ENCODE data around the gene PCGF3.
A peak's percentile ranks its signal among the peaks of the same experiment; 100 is the strongest.

The PCGF3 gene

DNA sequence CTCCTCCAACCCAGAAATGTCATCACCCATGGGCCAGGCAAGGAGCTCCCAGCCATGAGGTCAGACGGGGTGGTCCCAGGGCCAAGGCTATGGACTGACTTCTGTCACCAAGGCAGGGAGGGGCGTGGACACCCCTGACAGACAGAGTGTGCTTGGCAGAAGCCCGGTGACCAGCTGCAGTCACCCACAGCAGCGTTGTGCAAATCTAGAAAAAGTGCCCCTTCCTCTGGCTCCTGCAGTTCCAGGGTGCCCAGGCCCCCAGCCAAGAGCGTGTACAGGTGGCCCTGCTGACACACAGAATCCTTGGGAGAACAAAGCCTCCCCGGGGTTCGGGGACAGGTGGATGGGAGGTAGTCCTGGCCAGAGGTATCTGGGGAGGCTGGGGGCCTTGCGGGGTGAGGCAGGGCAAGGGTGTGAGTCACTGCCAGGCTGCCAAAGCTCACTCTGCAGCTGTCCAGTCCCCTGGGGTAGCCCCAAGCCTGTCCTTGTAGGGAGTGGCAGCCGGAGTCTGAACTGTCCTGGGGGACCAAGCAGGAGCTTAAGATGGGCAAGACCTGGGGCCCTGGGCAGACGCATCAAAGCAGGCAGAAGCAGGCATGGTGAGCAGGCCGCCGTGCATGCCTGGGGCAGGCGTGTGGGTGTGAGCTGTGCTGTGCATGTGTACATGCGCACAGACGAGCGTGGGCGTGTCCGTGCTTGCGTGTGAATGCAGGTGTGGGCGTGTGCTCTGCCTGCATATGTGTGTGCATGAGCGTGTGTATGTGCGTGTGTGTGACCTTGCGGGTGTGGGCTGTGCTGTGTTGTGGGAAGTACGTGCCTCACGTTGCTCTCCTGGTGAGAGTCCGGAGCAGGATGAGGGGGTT, 28.0 kb upstream of the PCGF3 start (continued):
- TF ChIP-seq ZNF138 (tag by site-specific recombination; IDR thresholded peaks at IDR 0.05; ENCODE audit: borderline replicate concordance) (no peak), ZSCAN30 (tag by site-specific recombination; IDR thresholded peaks at IDR 0.05) (no peak), GLIS1 (tag by site-specific recombination; IDR thresholded peaks at IDR 0.05) (peak; percentile 74), ZNF239 (tag by site-specific recombination; IDR thresholded peaks at IDR 0.05) (no peak), ZNF830 (tag by site-specific recombination; IDR thresholded peaks at IDR 0.05; ENCODE audit: low read depth) (no peak), FEZF1 (tag by site-specific recombination; IDR thresholded peaks at IDR 0.05) (no peak), KLF9 (tag by site-specific recombination; IDR thresholded peaks at IDR 0.05; ENCODE audit: low read depth) (peak; percentile 26; the same call in 1 of the 2 replicates), ZIC2 (tag by site-specific recombination; IDR thresholded peaks at IDR 0.05) (peak; percentile 41; the same call in 1 of the 2 replicates), ZNF302 (tag by site-specific recombination; IDR thresholded peaks at IDR 0.05; ENCODE audit: low read depth) (no peak), ZFHX2 (tag by site-specific recombination; conservative IDR thresholded peaks at IDR 0.05) (peak; percentile 96)
- TF ChIP-seq, protein P1, sequence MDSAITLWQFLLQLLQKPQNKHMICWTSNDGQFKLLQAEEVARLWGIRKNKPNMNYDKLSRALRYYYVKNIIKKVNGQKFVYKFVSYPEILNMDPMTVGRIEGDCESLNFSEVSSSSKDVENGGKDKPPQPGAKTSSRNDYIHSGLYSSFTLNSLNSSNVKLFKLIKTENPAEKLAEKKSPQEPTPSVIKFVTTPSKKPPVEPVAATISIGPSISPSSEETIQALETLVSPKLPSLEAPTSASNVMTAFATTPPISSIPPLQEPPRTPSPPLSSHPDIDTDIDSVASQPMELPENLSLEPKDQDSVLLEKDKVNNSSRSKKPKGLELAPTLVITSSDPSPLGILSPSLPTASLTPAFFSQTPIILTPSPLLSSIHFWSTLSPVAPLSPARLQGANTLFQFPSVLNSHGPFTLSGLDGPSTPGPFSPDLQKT (IDR thresholded peaks at IDR 0.05; ENCODE audit: borderline replicate concordance, low read depth, low read length): no peak
- TF ChIP-seq, protein P2, sequence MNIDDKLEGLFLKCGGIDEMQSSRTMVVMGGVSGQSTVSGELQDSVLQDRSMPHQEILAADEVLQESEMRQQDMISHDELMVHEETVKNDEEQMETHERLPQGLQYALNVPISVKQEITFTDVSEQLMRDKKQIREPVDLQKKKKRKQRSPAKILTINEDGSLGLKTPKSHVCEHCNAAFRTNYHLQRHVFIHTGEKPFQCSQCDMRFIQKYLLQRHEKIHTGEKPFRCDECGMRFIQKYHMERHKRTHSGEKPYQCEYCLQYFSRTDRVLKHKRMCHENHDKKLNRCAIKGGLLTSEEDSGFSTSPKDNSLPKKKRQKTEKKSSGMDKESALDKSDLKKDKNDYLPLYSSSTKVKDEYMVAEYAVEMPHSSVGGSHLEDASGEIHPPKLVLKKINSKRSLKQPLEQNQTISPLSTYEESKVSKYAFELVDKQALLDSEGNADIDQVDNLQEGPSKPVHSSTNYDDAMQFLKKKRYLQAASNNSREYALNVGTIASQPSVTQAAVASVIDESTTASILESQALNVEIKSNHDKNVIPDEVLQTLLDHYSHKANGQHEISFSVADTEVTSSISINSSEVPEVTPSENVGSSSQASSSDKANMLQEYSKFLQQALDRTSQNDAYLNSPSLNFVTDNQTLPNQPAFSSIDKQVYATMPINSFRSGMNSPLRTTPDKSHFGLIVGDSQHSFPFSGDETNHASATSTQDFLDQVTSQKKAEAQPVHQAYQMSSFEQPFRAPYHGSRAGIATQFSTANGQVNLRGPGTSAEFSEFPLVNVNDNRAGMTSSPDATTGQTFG (tag by site-specific recombination; IDR thresholded peaks at IDR 0.05; ENCODE audit: borderline replicate concordance): no peak
- TF ChIP-seq, protein P3, sequence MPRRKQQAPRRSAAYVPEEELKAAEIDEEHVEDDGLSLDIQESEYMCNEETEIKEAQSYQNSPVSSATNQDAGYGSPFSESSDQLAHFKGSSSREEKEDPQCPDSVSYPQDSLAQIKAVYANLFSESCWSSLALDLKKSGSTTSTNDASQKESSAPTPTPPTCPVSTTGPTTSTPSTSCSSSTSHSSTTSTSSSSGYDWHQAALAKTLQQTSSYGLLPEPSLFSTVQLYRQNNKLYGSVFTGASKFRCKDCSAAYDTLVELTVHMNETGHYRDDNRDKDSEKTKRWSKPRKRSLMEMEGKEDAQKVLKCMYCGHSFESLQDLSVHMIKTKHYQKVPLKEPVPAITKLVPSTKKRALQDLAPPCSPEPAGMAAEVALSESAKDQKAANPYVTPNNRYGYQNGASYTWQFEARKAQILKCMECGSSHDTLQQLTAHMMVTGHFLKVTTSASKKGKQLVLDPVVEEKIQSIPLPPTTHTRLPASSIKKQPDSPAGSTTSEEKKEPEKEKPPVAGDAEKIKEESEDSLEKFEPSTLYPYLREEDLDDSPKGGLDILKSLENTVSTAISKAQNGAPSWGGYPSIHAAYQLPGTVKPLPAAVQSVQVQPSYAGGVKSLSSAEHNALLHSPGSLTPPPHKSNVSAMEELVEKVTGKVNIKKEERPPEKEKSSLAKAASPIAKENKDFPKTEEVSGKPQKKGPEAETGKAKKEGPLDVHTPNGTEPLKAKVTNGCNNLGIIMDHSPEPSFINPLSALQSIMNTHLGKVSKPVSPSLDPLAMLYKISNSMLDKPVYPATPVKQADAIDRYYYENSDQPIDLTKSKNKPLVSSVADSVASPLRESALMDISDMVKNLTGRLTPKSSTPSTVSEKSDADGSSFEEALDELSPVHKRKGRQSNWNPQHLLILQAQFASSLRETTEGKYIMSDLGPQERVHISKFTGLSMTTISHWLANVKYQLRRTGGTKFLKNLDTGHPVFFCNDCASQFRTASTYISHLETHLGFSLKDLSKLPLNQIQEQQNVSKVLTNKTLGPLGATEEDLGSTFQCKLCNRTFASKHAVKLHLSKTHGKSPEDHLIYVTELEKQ (tag by site-specific recombination; IDR thresholded peaks at IDR 0.05; ENCODE audit: borderline replicate concordance): no peak
- TF ChIP-seq, protein P4, sequence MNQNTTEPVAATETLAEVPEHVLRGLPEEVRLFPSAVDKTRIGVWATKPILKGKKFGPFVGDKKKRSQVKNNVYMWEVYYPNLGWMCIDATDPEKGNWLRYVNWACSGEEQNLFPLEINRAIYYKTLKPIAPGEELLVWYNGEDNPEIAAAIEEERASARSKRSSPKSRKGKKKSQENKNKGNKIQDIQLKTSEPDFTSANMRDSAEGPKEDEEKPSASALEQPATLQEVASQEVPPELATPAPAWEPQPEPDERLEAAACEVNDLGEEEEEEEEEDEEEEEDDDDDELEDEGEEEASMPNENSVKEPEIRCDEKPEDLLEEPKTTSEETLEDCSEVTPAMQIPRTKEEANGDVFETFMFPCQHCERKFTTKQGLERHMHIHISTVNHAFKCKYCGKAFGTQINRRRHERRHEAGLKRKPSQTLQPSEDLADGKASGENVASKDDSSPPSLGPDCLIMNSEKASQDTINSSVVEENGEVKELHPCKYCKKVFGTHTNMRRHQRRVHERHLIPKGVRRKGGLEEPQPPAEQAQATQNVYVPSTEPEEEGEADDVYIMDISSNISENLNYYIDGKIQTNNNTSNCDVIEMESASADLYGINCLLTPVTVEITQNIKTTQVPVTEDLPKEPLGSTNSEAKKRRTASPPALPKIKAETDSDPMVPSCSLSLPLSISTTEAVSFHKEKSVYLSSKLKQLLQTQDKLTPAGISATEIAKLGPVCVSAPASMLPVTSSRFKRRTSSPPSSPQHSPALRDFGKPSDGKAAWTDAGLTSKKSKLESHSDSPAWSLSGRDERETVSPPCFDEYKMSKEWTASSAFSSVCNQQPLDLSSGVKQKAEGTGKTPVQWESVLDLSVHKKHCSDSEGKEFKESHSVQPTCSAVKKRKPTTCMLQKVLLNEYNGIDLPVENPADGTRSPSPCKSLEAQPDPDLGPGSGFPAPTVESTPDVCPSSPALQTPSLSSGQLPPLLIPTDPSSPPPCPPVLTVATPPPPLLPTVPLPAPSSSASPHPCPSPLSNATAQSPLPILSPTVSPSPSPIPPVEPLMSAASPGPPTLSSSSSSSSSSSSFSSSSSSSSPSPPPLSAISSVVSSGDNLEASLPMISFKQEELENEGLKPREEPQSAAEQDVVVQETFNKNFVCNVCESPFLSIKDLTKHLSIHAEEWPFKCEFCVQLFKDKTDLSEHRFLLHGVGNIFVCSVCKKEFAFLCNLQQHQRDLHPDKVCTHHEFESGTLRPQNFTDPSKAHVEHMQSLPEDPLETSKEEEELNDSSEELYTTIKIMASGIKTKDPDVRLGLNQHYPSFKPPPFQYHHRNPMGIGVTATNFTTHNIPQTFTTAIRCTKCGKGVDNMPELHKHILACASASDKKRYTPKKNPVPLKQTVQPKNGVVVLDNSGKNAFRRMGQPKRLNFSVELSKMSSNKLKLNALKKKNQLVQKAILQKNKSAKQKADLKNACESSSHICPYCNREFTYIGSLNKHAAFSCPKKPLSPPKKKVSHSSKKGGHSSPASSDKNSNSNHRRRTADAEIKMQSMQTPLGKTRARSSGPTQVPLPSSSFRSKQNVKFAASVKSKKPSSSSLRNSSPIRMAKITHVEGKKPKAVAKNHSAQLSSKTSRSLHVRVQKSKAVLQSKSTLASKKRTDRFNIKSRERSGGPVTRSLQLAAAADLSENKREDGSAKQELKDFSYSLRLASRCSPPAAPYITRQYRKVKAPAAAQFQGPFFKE (tag by site-specific recombination; IDR thresholded peaks at IDR 0.05; ENCODE audit: borderline replicate concordance): no peak
